BE2C (cell line): ENCODE measurements around the gene COPS8.

Experiments used
- DNase-seq: peaks from one replicate; pipeline ENCODE4 v3.0.0-alpha.2; 2020
- H3K27me3 ChIP-seq: fragments of 250-450 bp; sonication (Bioruptor Pico); 2 replicates; pipeline ENCODE4 v1.5.1; 2020; ENCODE audit warnings: mild to moderate bottlenecking
- H3K36me3 ChIP-seq: fragments of 250-450 bp; sonication (Bioruptor Pico); 2 replicates; pipeline ENCODE4 v1.5.1; 2020; ENCODE audit warnings: mild to moderate bottlenecking
- H3K4me1 ChIP-seq: fragments of 250-450 bp; sonication (Bioruptor Pico); 2 replicates; pipeline ENCODE4 v1.5.1; 2020
- H3K4me3 ChIP-seq: 2 replicates; pipeline ENCODE4 v1.5.1; 2011; ENCODE audit warnings: low read depth, low read length
- H3K9me3 ChIP-seq: fragments of 250-450 bp; sonication (Bioruptor Pico); 2 replicates; pipeline ENCODE4 v1.5.1; 2020
- CTCF ChIP-seq: IDR thresholded peaks from 2 replicates; pipeline ENCODE4 v1.5.1; 2012; ENCODE audit warnings: mild to moderate bottlenecking, low read depth, low read length

The COPS8 gene

GRCh38 chr2:237091779-237092436, 6.2 kb downstream of the COPS8 start:
- no peak for TF ChIP-seq CTCF
- H3K4me1 ChIP-seq = no peaks in the 10 kb centered on the region; the same call in 1 of the 2 replicates
- H3K9me3 ChIP-seq = no peaks in the 10 kb centered on the region
- H3K27me3 ChIP-seq = no peaks in the 10 kb centered on the region
- DNase-seq = no peak
- peaks cover 7% of the 10 kb centered on the region for H3K36me3 ChIP-seq
- H3K4me3 ChIP-seq = no peak overlapping the region

GRCh38 chr2:237092506-237092905, 6.8 kb downstream of the COPS8 start:
- Histone ChIP-seq H3K27me3 (no peaks in the 10 kb centered on the region), H3K9me3 (no peaks in the 10 kb centered on the region), H3K4me3 (no peak overlapping the region), H3K36me3 (peaks cover 10% of the 10 kb centered on the region), H3K4me1 (no peaks in the 10 kb centered on the region)
- TF ChIP-seq CTCF = no peak
- DNase-seq = no peak

GRCh38 chr2:237092920-237093781, 7.5 kb downstream of the COPS8 start:
- peak; percentile 55 for TF ChIP-seq CTCF
- peak; percentile 48 for DNase-seq

GRCh38 chr2:237096201-237096600, 10.5 kb downstream of the COPS8 start:
- Histone ChIP-seq H3K27me3 (no peaks in the 10 kb centered on the region), H3K4me1 (no peaks in the 10 kb centered on the region), H3K36me3 (peaks cover 29% of the 10 kb centered on the region), H3K9me3 (no peaks in the 10 kb centered on the region), H3K4me3 (no peak overlapping the region)
- TF ChIP-seq CTCF = no peak
- no peak for DNase-seq

More at GRCh38 chr2:237092920-237093781, 7.5 kb downstream of the COPS8 start:
- no peaks in the 10 kb centered on the region for H3K4me1 ChIP-seq
- H3K36me3 ChIP-seq = peaks cover 16% of the 10 kb centered on the region
- H3K27me3 ChIP-seq = no peaks in the 10 kb centered on the region
- no peak overlapping the region for H3K4me3 ChIP-seq
- no peaks in the 10 kb centered on the region for H3K9me3 ChIP-seq

GRCh38 chr2:237096911-237097310, 11.2 kb downstream of the COPS8 start:
- no peaks in the 10 kb centered on the region for H3K9me3 ChIP-seq
- DNase-seq = no peak
- H3K4me3 ChIP-seq = no peak overlapping the region
- no peaks in the 10 kb centered on the region for H3K27me3 ChIP-seq
- H3K36me3 ChIP-seq = peaks cover 29% of the 10 kb centered on the region
- no peaks in the 10 kb centered on the region for H3K4me1 ChIP-seq
- no peak for TF ChIP-seq CTCF

GRCh38 chr2:237097326-237097910, 11.7 kb downstream of the COPS8 start:
- Histone ChIP-seq H3K4me3 (no peak overlapping the region), H3K4me1 (no peaks in the 10 kb centered on the region), H3K27me3 (no peaks in the 10 kb centered on the region), H3K9me3 (no peaks in the 10 kb centered on the region), H3K36me3 (peaks cover 29% of the 10 kb centered on the region)
- no peak for DNase-seq
- no peak for TF ChIP-seq CTCF
